ENCODE data around the gene LTBP4.
A peak's percentile ranks its signal among the peaks of the same experiment; 100 is the strongest.
"Not testable (repeated sequence)": the region's sequence is repeated elsewhere in the genome, so short reads cannot be mapped to it uniquely, and the experiment has no call there.

The LTBP4 gene

GRCh38 chr19:40617961-40618360 lies 16.8 kb downstream of the LTBP4 start:
- H3K36me3 ChIP-seq (ENCODE audit: control insufficient read depth, insufficient read depth, low read length): peaks cover 10% of the 10 kb centered on the region

GRCh38 chr19:40619333-40620160 lies 18.4 kb downstream of the LTBP4 start:
- H3K27me3 ChIP-seq (ENCODE audit: control insufficient read depth, insufficient read depth, low read length): no peaks in the 10 kb centered on the region
- no peaks in the 10 kb centered on the region for H3K9me3 ChIP-seq (ENCODE audit: control insufficient read depth, insufficient read depth, low read length)
- H3K9ac ChIP-seq (ENCODE audit: low read depth, low read length): no peak overlapping the region
- H3K36me3 ChIP-seq (ENCODE audit: control insufficient read depth, insufficient read depth, low read length): peaks cover 10% of the 10 kb centered on the region
- H3K4me3 ChIP-seq (ENCODE audit: low read depth, low read length): no peak overlapping the region
- H3K4me1 ChIP-seq (ENCODE audit: control insufficient read depth, insufficient read depth, low read length): peaks cover 3% of the 10 kb centered on the region

More at GRCh38 chr19:40617961-40618360, 16.8 kb downstream of the LTBP4 start:
- no peaks in the 10 kb centered on the region for H3K27me3 ChIP-seq (ENCODE audit: control insufficient read depth, insufficient read depth, low read length)
- H3K9ac ChIP-seq (ENCODE audit: low read depth, low read length): no peak overlapping the region
- H3K9me3 ChIP-seq (ENCODE audit: control insufficient read depth, insufficient read depth, low read length): no peaks in the 10 kb centered on the region
- no peak overlapping the region for H3K4me3 ChIP-seq (ENCODE audit: low read depth, low read length)
- H3K4me1 ChIP-seq (ENCODE audit: control insufficient read depth, insufficient read depth, low read length): peaks cover 3% of the 10 kb centered on the region

GRCh38 chr19:40620161-40620485 lies 19.0 kb downstream of the LTBP4 start:
- no peaks in the 10 kb centered on the region for H3K27me3 ChIP-seq (ENCODE audit: control insufficient read depth, insufficient read depth, low read length)
- peaks cover 10% of the 10 kb centered on the region for H3K36me3 ChIP-seq (ENCODE audit: control insufficient read depth, insufficient read depth, low read length)
- H3K9ac ChIP-seq (ENCODE audit: low read depth, low read length): no peak overlapping the region
- no peak overlapping the region for H3K4me3 ChIP-seq (ENCODE audit: low read depth, low read length)
- peaks cover 2% of the 10 kb centered on the region for H3K4me1 ChIP-seq (ENCODE audit: control insufficient read depth, insufficient read depth, low read length)
- H3K9me3 ChIP-seq (ENCODE audit: control insufficient read depth, insufficient read depth, low read length): no peaks in the 10 kb centered on the region

- Histone ChIP-seq H3K27me3 (ENCODE audit: control insufficient read depth, insufficient read depth, low read length) (no peaks in the 10 kb centered on the region), H3K36me3 (ENCODE audit: control insufficient read depth, insufficient read depth, low read length) (peaks cover 16% of the 10 kb centered on the region), H3K4me3 (ENCODE audit: low read depth, low read length) (no peak overlapping the region), H3K4me1 (ENCODE audit: control insufficient read depth, insufficient read depth, low read length) (no peaks in the 10 kb centered on the region), H3K9ac (ENCODE audit: low read depth, low read length) (no peak overlapping the region), H3K9me3 (ENCODE audit: control insufficient read depth, insufficient read depth, low read length) (no peaks in the 10 kb centered on the region)
Measured at GRCh38 chr19:40621283-40621682, 20.1 kb downstream of the LTBP4 start.

GRCh38 chr19:40621966-40622772 lies 21.0 kb downstream of the LTBP4 start:
- Histone ChIP-seq H3K36me3 (ENCODE audit: control insufficient read depth, insufficient read depth, low read length) (peaks cover 16% of the 10 kb centered on the region), H3K4me1 (ENCODE audit: control insufficient read depth, insufficient read depth, low read length) (no peaks in the 10 kb centered on the region), H3K9ac (ENCODE audit: low read depth, low read length) (no peak overlapping the region), H3K9me3 (ENCODE audit: control insufficient read depth, insufficient read depth, low read length) (no peaks in the 10 kb centered on the region), H3K27me3 (ENCODE audit: control insufficient read depth, insufficient read depth, low read length) (no peaks in the 10 kb centered on the region), H3K4me3 (ENCODE audit: low read depth, low read length) (no peak overlapping the region)

GRCh38 chr19:40622773-40623075 lies 21.6 kb downstream of the LTBP4 start:
- Histone ChIP-seq H3K9ac (ENCODE audit: low read depth, low read length) (no peak overlapping the region), H3K9me3 (ENCODE audit: control insufficient read depth, insufficient read depth, low read length) (no peaks in the 10 kb centered on the region), H3K36me3 (ENCODE audit: control insufficient read depth, insufficient read depth, low read length) (peaks cover 16% of the 10 kb centered on the region), H3K4me3 (ENCODE audit: low read depth, low read length) (no peak overlapping the region), H3K4me1 (ENCODE audit: control insufficient read depth, insufficient read depth, low read length) (no peaks in the 10 kb centered on the region), H3K27me3 (ENCODE audit: control insufficient read depth, insufficient read depth, low read length) (no peaks in the 10 kb centered on the region)

GRCh38 chr19:40623403-40624251 lies 22.5 kb downstream of the LTBP4 start:
- Histone ChIP-seq H3K9ac (ENCODE audit: low read depth, low read length) (no peak overlapping the region), H3K4me3 (ENCODE audit: low read depth, low read length) (peak overlapping the region; percentile 63)

GRCh38 chr19:40624369-40625153 lies 23.4 kb downstream of the LTBP4 start:
- not testable (repeated sequence) for H3K9ac ChIP-seq (ENCODE audit: low read depth, low read length)
- H3K36me3 ChIP-seq (ENCODE audit: control insufficient read depth, insufficient read depth, low read length): peaks cover 12% of the 10 kb centered on the region

More at GRCh38 chr19:40623403-40624251, 22.5 kb downstream of the LTBP4 start:
- H3K9me3 ChIP-seq (ENCODE audit: control insufficient read depth, insufficient read depth, low read length): no peaks in the 10 kb centered on the region
- H3K27me3 ChIP-seq (ENCODE audit: control insufficient read depth, insufficient read depth, low read length): no peaks in the 10 kb centered on the region
- peaks cover 16% of the 10 kb centered on the region for H3K36me3 ChIP-seq (ENCODE audit: control insufficient read depth, insufficient read depth, low read length)
- no peaks in the 10 kb centered on the region for H3K4me1 ChIP-seq (ENCODE audit: control insufficient read depth, insufficient read depth, low read length)

GRCh38 chr19:40625406-40626120 lies 24.4 kb downstream of the LTBP4 start:
- Histone ChIP-seq H3K9ac (ENCODE audit: low read depth, low read length) (no peak overlapping the region), H3K4me1 (ENCODE audit: control insufficient read depth, insufficient read depth, low read length) (no peaks in the 10 kb centered on the region), H3K4me3 (ENCODE audit: low read depth, low read length) (no peak overlapping the region), H3K27me3 (ENCODE audit: control insufficient read depth, insufficient read depth, low read length) (no peaks in the 10 kb centered on the region), H3K9me3 (ENCODE audit: control insufficient read depth, insufficient read depth, low read length) (no peaks in the 10 kb centered on the region), H3K36me3 (ENCODE audit: control insufficient read depth, insufficient read depth, low read length) (peaks cover 9% of the 10 kb centered on the region)

More at GRCh38 chr19:40624369-40625153, 23.4 kb downstream of the LTBP4 start:
- not testable (repeated sequence) for H3K9me3 ChIP-seq (ENCODE audit: control insufficient read depth, insufficient read depth, low read length); H3K4me1 ChIP-seq (ENCODE audit: control insufficient read depth, insufficient read depth, low read length); H3K4me3 ChIP-seq (ENCODE audit: low read depth, low read length); H3K27me3 ChIP-seq (ENCODE audit: control insufficient read depth, insufficient read depth, low read length)

GRCh38 chr19:40626918-40627317 lies 25.7 kb downstream of the LTBP4 start:
- Histone ChIP-seq H3K9me3 (ENCODE audit: control insufficient read depth, insufficient read depth, low read length) (no peaks in the 10 kb centered on the region), H3K9ac (ENCODE audit: low read depth, low read length) (no peak overlapping the region), H3K4me1 (ENCODE audit: control insufficient read depth, insufficient read depth, low read length) (no peaks in the 10 kb centered on the region), H3K27me3 (ENCODE audit: control insufficient read depth, insufficient read depth, low read length) (no peaks in the 10 kb centered on the region), H3K36me3 (ENCODE audit: control insufficient read depth, insufficient read depth, low read length) (peaks cover 8% of the 10 kb centered on the region), H3K4me3 (ENCODE audit: low read depth, low read length) (no peak overlapping the region)

Measured in iPS-15b (cell line).